CMK (cell line): ENCODE data around the gene BHLHE40.

ENCODE experiments used
- DNase-seq: peaks from one replicate; pipeline ENCODE4 v3.0.0-alpha.2; 2010; ENCODE audit warnings: low read depth

Gene BHLHE40

DNA sequence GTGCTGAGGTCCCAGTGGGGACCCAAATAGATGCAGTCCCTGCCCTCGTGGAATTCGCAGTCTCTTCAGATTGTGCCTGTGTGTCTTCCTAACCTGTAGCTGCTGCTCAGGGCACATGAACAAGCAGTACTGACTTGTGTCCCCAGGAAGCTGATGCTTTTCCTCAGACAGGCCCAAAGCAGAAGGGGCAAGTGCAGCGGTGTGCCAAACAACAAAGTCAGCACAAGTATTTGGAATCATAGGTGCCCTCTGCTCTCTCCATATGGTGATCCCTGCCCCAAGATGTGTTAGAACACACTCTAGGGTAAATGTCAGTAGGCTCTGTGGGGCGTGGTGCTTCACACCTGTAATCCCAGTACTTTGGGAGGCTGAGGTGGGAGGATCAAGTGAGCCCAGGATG is 21.9 kb downstream of the BHLHE40 start:
- DNase-seq, result no peak

DNA sequence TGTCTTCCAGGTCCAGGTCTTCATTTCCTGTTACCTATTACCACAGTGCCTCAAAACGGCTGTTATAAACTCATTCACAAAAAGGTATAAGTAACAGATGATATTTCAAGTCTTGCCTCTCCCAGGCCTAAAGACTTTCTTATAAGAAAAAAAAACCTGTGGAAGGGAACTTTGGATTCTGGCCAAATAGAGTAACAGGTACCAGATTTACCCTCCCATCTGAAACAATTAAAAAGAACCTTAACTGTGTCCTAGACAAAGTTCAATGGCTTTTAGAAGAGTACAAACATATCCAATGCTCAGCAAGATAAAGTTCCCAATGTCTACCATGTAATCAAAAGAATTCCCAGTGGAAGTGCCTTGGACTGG is 22.6 kb downstream of the BHLHE40 start:
- no peak for DNase-seq

GRCh38 chr3:5002174-5002870 is 23.1 kb downstream of the BHLHE40 start:
- no peak for DNase-seq

- no peak for DNase-seq
These were observed 23.6 kb downstream of the BHLHE40 start for GRCh38 chr3:5002871-5003247.

GRCh38 chr3:5004319-5005152 is 25.3 kb downstream of the BHLHE40 start:
- no peak for DNase-seq

DNA sequence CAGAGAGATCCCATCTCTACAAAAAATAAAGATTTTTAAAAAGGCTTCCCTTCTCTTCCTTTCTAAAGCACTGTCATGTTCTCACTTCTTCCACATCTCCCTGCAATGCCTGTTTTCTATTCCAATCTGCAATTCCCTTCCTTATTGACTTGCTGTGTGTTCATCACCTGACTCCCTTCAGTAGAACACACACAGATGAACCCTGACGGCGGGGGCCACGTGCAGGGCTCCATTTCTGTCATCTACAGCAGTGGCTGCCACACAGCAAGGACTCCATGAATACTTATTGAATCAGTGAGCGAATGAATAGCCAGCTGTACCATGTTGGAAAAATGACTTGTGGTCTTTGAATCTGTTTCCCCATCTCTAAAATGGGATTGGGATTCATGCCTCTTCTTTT is 26.1 kb downstream of the BHLHE40 start:
- DNase-seq, result no peak

GRCh38 chr3:5006755-5007202 is 27.5 kb downstream of the BHLHE40 start:
- no peak for DNase-seq

DNA sequence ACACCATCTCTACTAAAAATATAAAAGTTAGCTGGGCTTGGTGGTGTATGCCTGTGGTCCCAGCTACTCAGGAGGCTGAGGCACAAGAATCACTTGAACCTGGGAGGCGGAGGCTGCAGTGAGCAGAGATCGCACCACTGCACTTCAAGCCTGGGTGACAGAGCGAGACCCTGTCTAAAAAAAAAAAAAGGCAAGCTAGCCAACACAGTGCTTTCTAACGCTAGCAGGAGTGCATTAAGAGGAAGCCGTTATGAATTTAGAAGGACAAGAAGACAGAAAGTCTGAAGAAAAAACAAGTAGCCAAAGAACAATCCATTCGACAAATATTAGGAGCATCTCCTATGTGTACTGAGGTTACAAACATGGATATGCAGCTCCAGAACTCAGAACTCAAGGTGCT is 28.6 kb downstream of the BHLHE40 start:
- DNase-seq, result no peak

- DNase-seq, result no peak
These were observed 30.4 kb downstream of the BHLHE40 start for GRCh38 chr3:5009506-5010109.

- DNase-seq, result no peak
These were observed 30.9 kb downstream of the BHLHE40 start for GRCh38 chr3:5010140-5010539.

DNA sequence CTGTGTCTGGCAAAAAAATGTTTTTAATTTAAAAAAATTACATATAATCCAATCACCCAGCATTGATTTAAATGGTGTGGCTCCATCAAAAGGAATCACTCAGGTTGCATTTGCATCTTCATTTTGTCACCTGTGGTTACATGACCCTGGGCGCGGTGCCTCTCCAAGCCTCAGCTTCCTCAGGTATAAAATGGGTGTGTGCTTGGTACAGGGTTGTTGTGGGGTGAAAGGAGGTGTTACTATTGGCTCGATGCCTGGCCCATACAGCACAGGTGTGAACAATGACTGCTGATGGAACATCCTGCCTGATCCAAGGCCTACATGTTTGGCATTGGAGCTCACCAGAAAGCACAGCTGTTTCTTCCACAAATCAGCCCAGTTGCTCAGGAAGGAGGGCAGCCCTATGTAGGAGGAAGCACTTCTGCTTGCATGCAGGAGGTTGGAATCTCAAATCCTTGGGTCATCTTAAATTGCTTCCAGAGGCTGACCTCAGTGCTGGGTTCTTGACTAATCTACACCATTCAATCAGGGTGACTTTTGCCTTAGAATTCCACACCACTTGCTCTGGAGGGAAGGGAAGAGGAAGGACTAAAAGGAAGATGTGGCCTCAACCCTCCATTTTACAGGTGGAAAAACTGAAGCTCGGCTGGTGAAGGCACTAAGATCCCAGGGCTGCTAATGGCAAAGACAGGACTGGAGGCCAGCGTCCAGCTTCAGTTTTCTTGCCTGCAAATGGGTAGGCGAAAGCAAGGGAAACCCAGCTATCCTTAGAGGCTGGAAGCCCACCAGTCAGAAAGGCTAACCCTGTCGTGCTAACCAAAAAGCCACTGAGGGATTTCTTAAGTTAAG is 31.7 kb downstream of the BHLHE40 start:
- no peak for DNase-seq

- DNase-seq, result no peak
These were observed 32.5 kb downstream of the BHLHE40 start for GRCh38 chr3:5011555-5012256.

GRCh38 chr3:5012367-5012766 is 33.1 kb downstream of the BHLHE40 start:
- DNase-seq, result no peak

- no peak for DNase-seq
These were observed 34.0 kb downstream of the BHLHE40 start for GRCh38 chr3:5013021-5013906.

GRCh38 chr3:5014391-5014790 is 35.2 kb downstream of the BHLHE40 start:
- no peak for DNase-seq

DNA sequence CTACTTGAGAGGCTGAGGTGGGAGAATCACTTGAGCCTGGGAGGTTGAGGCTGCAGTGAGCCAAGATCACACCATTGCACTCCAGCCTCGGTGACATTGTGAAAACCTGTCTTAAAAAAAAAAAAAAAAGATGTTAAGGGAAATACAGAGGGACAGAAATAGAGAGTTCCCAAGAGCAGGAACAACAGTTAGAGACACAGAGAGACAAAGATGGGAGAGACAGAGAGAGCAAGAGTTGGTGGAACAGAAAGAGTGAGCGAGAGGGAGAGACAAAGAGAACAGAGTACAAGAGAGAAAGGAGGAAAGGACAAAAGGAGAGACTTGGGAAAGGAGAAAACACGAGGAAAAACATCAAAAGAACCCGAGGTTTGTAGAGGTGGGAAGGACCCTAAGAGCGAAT is 35.8 kb downstream of the BHLHE40 start:
- no peak for DNase-seq

GRCh38 chr3:5016211-5017161 is 37.2 kb downstream of the BHLHE40 start:
- peak; percentile 78 for DNase-seq

DNA sequence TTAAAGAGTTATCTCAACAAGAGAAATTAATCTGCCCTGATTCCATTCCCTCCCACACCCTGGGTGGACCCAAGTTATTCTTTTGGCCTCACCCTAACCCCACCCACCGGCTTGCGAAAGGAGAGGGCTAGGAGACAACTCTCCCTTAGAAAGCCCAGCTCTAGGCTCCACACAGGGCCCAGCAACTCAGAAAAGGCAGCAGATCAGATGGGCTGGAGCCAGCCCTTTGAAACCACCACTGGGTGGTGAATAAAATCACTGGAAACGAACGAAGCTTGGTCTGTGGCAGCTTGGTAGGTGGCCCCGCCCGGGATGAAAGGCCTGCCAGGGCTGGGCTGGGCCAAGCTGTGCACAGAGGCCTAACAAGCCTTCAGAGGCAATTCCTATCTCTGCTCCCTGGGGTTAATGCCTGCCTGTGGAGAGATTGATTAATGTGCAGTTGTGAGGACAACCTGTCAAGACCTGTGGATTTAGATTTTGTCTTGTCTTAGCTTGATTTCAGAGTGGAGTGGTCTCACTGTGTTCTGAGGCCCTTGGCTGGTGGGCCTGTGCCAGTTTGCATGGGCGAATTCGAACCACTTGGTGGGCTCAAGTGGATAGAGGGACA is 38.8 kb downstream of the BHLHE40 start:
- no peak for DNase-seq
